ENCODE results near the gene RBM38. TPM values are rescaled to one million over a fixed set of nuclear protein-coding genes. Genes with fewer than 3 reads are reported as not detected.

The RBM38 gene
- total and polyA plus RNA-seq, 2 of the 13 experiments (the other 11 are each of a cell fraction or from before 2014, with no cell fraction given), result 24.2 to 34.2 TPM

- H3K36me3 ChIP-seq (replicated peaks in 1 of 2; ENCODE audit: control insufficient read depth in 1 of 2, insufficient read depth in 2 of 2, low read length in 2 of 2), result peaks cover 21 to 32% of the 10 kb centered on the region in 2 experiments
- FAIRE-seq (no peak), DNase-seq (ENCODE audit: low spot score) (no peak), ATAC-seq (no peak; the same call in 2 of the 3 replicates)
- 87% methylated on average over 14 of the region's 15 CpGs for WGBS (ENCODE audit: low lambda C conversion rate)
- no peak overlapping the region for H3K9ac ChIP-seq (ENCODE audit: insufficient read depth, low read depth, low read length)
- H3K4me1 ChIP-seq (ENCODE audit: insufficient read depth, low read length), result 0 out of 2 replicates have a peak, but pooled peaks cover 10% of the 10 kb centered on the region
- peaks cover 2 to 28% of the 10 kb centered on the region in 2 experiments; a peak in 3 of 5 replicates for H3K27me3 ChIP-seq (ENCODE audit: control insufficient read depth in 1 of 2, insufficient read depth in 2 of 2, low read length in 2 of 2)
- ChIA-PET CTCF (ENCODE audit: low intra/inter-chr PET ratio, low total read pairs) (no interaction called here), POLR2A (no interaction called here)
- in situ Hi-C loops (cut with HindIII; ENCODE audit: extremely low pct_ligation_motif_present, low pct_unique_long_range_greater_than_20kb), result no loop called here
- no peak overlapping the region for H3K4me2 ChIP-seq (ENCODE audit: low read depth, low read length)
- intact Hi-C loops (cut with micrococcal nuclease; ENCODE audit: unreplicated experiment), result no loop called here
- H3K27ac ChIP-seq (ENCODE audit: extremely low read length, insufficient read depth, low read length), result no peak overlapping the region
- no peak overlapping the region for H3K4me3 ChIP-seq (replicated peaks in 1 of 3; ENCODE audit: insufficient read depth in 1 of 3, low read depth in 2 of 3, low read length in 3 of 3)
- H3K9me3 ChIP-seq (ENCODE audit: low read length), result no peaks in the 10 kb centered on the region
- no peaks in the 10 kb centered on the region for H3K79me2 ChIP-seq (ENCODE audit: insufficient read depth, low read length)
- no peak overlapping the region for H2AFZ ChIP-seq (ENCODE audit: low read length)
- TF ChIP-seq FOXK1 (CRISPR knock-in tag; IDR thresholded peaks at IDR 0.05; ENCODE audit: borderline replicate concordance, low read depth) (no peak), ZC3H13 (CRISPR knock-in tag; IDR thresholded peaks at IDR 0.05) (peak; percentile 5; the same call in 1 of the 2 replicates)
- BruUV-seq (replicated peaks), result no TSS peak
- H4K20me1 ChIP-seq (ENCODE audit: insufficient read depth, low read length), result no peaks in the 10 kb centered on the region
Measured at GRCh38 chr20:57410398-57410920, 19.3 kb downstream of the RBM38 start.

- DNase-seq (ENCODE audit: low spot score) (no peak), FAIRE-seq (peak; percentile 4), ATAC-seq (no peak)
- H3K4me1 ChIP-seq (ENCODE audit: insufficient read depth, low read length), result 0 out of 2 replicates have a peak, but pooled peaks cover 10% of the 10 kb centered on the region
- H3K27me3 ChIP-seq (ENCODE audit: control insufficient read depth in 1 of 2, insufficient read depth in 2 of 2, low read length in 2 of 2), result peaks cover 2 to 32% of the 10 kb centered on the region in 2 experiments; a peak in 3 of 5 replicates
- H3K4me2 ChIP-seq (ENCODE audit: low read depth, low read length), result no peak overlapping the region
- no peak overlapping the region for H3K9ac ChIP-seq (ENCODE audit: insufficient read depth, low read depth, low read length)
- no TSS peak for BruUV-seq (replicated peaks)
- intact Hi-C loops (cut with micrococcal nuclease; ENCODE audit: unreplicated experiment) (no loop called here), in situ Hi-C loops (cut with HindIII; ENCODE audit: extremely low pct_ligation_motif_present, low pct_unique_long_range_greater_than_20kb) (no loop called here)
- H3K79me2 ChIP-seq (ENCODE audit: insufficient read depth, low read length), result no peaks in the 10 kb centered on the region
- no peak overlapping the region for H2AFZ ChIP-seq (ENCODE audit: low read length)
- 78% methylated on average over 5 of the region's 5 CpGs for WGBS (ENCODE audit: low lambda C conversion rate)
- no peaks in the 10 kb centered on the region for H4K20me1 ChIP-seq (ENCODE audit: insufficient read depth, low read length)
- POLR2A ChIA-PET, result no interaction called here
- H3K4me3 ChIP-seq (replicated peaks in 1 of 3; ENCODE audit: insufficient read depth in 1 of 3, low read depth in 2 of 3, low read length in 3 of 3), result no peak overlapping the region
- no peak overlapping the region for H3K27ac ChIP-seq (ENCODE audit: extremely low read length, insufficient read depth, low read length)
- no peaks in the 10 kb centered on the region for H3K9me3 ChIP-seq (ENCODE audit: low read length)
- peaks cover 19 to 29% of the 10 kb centered on the region in 2 experiments for H3K36me3 ChIP-seq (replicated peaks in 1 of 2; ENCODE audit: control insufficient read depth in 1 of 2, insufficient read depth in 2 of 2, low read length in 2 of 2)
- CTCF ChIA-PET (ENCODE audit: low intra/inter-chr PET ratio, low total read pairs), result no interaction called here
- TF ChIP-seq ZC3H4 (CRISPR knock-in tag; IDR thresholded peaks at IDR 0.05; ENCODE audit: borderline replicate concordance) (no peak), ZBTB37 (CRISPR knock-in tag; IDR thresholded peaks at IDR 0.05) (no peak), NFYC (CRISPR knock-in tag; IDR thresholded peaks at IDR 0.05) (no peak), PPARG (CRISPR knock-in tag; conservative IDR thresholded peaks at IDR 0.05) (no peak), GRHL1 (CRISPR knock-in tag; conservative IDR thresholded peaks at IDR 0.05) (no peak), ZSCAN25 (CRISPR knock-in tag; IDR thresholded peaks at IDR 0.05) (no peak), ZMYM4 (CRISPR knock-in tag; IDR thresholded peaks at IDR 0.05) (no peak), TRIM24 (CRISPR knock-in tag; IDR thresholded peaks at IDR 0.05) (no peak), BRCA1 (CRISPR knock-in tag; IDR thresholded peaks at IDR 0.05) (no peak), ZEB1 (IDR thresholded peaks at IDR 0.05; ENCODE audit: insufficient replicate concordance, low read depth) (no peak), ZNF282 (IDR thresholded peaks at IDR 0.05; ENCODE audit: partially characterized antibody) (peak; percentile 87), SP5 (CRISPR knock-in tag; IDR thresholded peaks at IDR 0.05; ENCODE audit: borderline replicate concordance, low read depth) (no peak), IKZF1 (IDR thresholded peaks at IDR 0.05) (peak; percentile 76; the same call in 1 of the 2 replicates), THAP11 (CRISPR knock-in tag; IDR thresholded peaks at IDR 0.05) (no peak), ZZZ3 (CRISPR knock-in tag; IDR thresholded peaks at IDR 0.05; ENCODE audit: borderline replicate concordance) (no peak), CBX5 (CRISPR knock-in tag; IDR thresholded peaks at IDR 0.05; ENCODE audit: borderline replicate concordance) (no peak)
Measured at GRCh38 chr20:57410924-57411323, 19.7 kb downstream of the RBM38 start.
